GM21526 (cell line): ENCODE results near the gene LAX1.
"Not testable (repeated sequence)": the region's sequence is repeated elsewhere in the genome, so short reads cannot be mapped to it uniquely, and the experiment has no call there.

Experiments
- ATAC-seq: cut with Tn5 transposase; IDR thresholded peaks from one replicate; pipeline ENCODE4 v1.9.1; 2021; ENCODE audit warnings: moderate library complexity; ENCODE audit not compliant: unreplicated experiment, low FRiP score

LAX1 gene, protein sequence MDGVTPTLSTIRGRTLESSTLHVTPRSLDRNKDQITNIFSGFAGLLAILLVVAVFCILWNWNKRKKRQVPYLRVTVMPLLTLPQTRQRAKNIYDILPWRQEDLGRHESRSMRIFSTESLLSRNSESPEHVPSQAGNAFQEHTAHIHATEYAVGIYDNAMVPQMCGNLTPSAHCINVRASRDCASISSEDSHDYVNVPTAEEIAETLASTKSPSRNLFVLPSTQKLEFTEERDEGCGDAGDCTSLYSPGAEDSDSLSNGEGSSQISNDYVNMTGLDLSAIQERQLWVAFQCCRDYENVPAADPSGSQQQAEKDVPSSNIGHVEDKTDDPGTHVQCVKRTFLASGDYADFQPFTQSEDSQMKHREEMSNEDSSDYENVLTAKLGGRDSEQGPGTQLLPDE

DNA sequence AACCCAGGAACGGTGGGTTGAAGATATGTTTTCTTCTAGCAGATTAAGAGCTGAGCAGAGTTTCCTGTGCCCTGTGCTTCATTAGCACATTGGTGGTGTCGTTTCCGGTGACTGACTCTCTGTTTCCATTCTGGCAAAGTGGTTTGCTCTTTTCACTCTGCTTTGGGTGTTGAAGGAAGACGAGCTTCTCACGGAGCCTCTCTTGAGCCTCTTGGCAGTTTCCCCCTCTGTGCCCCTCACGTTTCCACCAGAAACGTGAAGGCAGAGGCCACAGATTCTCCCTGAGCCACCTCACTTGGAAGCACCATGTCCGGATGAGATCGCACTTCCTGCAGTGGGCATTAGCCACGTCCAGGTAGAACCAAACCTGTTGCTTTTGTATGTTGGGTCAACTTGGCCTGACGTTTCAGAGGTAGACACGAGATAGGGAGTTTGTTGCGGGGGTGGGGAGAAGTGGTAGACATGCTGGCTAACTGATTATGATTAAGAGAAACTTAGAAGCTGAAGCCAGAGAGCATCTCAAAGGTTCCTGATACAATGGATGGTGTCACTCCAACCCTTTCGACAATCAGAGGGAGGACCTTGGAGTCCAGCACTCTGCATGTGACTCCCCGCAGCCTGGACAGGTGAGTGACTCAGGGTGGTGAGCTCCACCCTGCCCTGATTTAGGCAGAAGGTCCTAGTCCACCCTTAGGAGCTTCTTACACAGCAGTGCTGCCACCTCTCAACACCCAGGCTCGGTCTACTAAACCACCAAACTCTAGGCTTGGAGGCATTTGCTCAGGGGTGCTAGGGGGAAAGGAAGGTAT is at the start of gene LAX1:
Gene LAX1, plus strand, starts transcription at position 155 of the 809 bp plus-strand sequence. Its CDS starts 383 bp downstream, at position 538.
- ATAC-seq: peak; percentile 78

DNA sequence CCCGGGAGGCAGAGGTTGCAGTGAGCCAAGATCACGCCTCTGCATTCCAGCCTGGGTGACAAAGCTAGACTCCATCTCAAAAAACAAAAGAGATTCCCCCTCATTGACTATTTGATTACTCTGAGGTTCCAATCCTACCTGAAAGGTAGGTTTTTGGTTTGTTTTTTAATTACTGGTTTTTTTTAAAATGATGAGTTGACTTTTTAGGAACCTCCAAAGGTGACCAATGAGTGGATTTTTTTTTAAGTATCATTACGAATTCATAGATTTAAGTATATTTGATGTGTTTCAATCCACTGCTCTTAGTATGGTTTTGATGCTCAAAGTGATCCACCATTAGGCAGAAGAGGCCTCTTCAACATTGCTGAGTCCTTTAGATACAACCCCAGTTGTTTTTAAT is 47.9 kb upstream of the LAX1 start:
- no peak for ATAC-seq

DNA sequence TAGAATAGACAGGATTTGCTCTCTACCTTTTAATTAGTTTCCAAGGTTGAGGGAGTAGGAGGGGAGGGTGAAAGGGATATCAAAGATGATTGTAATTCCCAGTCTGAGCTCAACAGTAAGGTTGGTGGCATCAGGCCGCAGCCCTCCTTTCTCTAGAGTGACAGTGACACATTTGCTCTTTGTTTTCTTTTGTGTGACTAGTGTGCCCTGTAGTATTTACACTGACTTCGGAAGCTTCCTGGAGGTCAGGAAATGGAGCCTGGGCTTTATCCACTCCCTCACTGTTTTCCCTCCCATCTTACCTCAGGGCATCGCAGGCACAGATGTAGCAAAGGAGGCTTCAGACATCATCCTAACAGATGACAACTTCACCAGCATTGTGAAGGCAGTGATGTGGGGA is 44.7 kb upstream of the LAX1 start:
- no peak for ATAC-seq

DNA sequence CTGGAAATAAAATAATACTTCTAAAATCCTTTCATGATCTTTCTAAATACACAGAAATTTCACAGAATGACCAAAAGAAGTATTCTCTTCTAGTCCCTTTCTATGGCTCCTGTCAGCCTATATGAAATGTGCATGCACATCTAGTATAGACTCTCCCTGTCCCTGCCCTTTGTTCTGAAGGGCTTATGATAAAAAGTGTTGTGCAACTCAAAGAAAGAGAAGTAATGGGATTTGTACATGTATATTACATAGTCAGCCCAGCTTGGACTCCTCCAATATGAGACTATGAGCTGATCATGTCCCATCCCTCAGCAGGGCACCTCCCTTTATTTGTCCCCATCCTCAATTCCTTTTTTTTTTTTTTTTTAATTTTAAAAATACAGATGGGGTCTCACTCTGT is 42.1 kb upstream of the LAX1 start:
- no peak for ATAC-seq

DNA sequence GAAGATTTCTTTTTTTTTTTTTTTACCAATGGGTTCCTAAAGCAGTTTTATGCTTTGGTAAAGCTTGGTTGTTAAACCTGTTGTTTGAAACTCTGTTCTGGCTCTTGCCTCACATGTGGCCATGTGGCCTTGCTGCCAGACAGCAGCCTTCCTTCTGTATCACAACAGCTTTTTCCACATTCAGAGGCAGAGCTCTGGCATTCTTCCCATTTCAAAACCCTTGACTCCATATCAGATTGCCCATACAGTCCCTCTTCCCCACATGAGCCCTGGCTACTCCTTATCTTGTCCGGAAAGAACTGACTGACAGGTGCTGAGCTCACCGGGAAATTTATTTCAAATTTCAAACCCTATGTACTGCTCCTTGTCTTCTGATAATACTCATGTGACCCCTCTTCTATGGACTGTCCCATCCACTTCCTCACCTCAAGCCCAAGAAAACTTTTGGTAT is 38.5 kb upstream of the LAX1 start:
- ATAC-seq: no peak

DNA sequence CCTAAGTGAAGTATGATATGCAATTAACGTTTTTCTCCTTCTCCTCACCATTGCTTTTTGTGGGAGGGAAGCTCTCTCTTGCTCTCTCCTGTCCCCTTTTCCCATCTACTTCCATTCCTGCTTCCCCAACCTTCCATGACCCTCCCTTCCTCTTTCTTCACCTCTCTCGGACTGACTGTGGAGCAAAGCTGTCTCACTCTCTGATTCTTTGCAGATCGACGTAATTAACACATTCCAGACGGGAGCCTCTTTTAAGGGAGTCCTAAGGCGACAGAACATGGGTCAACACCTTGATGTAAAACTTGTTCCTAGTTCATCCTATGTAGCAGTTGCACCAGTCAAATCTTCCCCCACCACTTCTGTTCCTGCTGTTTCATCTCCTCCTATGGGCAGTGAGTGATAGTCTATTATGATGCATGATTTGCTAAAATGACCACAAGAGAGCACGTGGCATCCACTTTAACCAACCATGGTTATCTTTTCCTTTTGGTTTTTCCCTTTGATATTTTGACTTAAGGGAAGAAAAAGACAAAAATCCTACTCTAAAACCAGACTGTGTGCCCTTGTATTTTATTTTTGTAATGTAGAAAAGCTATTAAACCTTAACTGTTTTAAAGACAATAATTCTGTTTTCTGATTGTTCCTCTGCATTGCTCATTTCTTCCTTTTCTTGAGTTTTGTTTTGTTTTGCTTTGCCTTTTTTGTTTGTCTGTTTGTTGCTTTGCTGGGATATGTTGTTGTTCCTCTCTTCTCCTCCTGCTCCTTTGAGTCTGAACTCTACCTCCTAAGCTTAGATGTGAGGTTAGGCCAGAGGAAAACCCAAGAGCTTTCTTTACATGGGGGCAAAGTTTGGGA is 31.7 kb upstream of the LAX1 start:
- no peak for ATAC-seq

GRCh38 chr1:203742436-203742835 is 22.5 kb upstream of the LAX1 start:
- no peak for ATAC-seq

DNA sequence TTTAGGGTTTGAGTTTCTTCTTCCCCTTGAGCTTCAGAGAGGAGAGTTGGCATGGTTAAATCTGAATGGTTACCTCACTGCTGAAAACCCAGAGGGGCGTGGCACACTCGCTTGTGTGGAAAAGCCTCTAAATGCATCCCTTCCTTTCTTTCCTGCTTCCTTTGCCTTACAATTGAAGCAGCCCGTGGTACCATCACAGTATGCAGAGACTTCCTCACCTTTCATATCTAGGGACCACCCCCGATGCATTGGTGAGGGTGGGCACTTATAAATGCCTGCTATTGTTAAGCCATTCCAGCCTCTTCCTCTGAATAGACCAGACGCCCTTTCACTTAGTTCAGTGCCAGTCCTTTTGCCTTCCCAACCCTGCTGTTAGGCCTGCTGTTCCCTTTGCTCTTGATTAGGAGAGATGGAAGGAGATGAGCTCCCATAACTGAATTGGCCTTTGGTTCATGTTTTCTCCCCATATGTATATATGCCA is 21.9 kb upstream of the LAX1 start:
- no peak for ATAC-seq

DNA sequence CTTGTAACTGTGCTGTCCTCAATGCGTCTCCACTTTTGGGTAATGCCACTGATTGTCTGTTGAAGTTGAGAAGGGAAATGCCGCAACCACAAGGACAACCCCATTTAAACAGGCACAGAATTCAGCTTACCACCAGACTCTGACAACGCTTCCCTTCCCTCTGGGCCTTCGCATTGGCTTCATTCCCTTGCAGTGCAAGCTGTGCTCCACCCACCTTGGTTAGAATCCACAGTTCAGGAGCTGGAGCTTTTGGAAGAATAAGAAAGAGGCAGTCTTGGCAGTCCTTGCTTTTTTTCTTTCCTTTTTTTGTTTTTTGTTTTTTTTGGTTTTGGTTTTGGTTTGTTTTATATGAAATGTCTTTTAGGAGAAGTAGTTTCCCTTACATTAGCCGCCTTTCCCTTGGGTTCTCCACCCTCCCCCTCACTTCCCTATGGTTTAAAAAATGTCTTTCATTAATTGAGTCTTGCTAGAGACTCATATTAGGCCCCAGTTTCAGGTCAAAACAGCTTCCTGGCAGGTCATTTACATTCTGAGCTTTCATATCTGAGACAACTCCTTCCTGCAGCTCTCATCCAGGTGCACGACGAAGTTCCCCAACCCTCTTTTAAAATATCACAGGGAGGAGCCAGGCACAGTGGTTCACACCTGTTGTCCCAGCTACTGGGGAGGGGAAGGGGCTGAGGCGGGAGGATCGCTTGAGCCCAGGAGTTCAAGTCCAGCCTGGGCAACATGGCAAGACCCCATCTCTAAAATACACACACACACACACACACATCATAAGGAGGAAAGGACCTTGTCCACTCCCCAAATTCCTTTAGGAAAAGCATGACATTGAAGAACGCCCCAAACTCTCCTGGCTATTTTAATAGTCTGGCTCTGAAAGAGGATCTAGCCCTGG is 20.7 kb upstream of the LAX1 start:
- no peak for ATAC-seq

DNA sequence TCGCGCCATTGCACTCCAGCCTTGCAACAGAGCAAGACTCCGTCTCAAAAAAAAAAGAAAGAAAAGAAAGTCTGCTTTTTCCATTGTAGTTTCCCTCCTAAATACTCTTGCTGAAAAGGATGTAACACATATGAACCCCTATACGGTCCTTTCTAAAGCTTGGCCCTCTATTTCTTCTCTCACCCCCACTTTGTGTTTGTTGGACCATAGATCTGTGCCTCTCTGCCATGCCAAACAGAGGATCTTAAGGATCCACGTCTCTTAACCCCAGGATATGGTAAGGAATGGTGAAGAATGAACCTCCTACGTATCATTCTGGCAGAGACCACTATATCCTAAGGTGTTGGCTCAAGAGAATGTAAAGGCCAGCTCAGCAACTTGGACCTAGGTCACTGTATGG is 18.7 kb upstream of the LAX1 start:
- no peak for ATAC-seq

DNA sequence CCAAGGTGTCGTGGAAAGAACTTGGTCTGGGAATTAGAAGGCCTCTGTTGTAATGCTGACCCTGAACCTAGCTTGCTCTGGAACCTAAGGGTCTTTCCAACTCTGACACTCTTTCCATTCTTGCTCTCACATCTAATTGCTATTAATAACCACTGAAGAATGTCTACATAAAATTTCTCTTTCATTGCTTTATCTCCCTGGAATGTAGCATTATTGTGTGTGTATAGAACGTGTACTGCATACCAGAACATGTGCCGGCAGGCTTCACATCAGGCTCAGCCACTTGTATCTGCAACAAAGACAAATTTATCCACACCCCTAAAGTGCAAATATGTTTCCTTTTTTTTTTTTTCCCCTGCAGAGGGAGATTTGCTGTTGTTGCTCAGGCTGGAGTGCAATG is 13.9 kb upstream of the LAX1 start:
- ATAC-seq: no peak

DNA sequence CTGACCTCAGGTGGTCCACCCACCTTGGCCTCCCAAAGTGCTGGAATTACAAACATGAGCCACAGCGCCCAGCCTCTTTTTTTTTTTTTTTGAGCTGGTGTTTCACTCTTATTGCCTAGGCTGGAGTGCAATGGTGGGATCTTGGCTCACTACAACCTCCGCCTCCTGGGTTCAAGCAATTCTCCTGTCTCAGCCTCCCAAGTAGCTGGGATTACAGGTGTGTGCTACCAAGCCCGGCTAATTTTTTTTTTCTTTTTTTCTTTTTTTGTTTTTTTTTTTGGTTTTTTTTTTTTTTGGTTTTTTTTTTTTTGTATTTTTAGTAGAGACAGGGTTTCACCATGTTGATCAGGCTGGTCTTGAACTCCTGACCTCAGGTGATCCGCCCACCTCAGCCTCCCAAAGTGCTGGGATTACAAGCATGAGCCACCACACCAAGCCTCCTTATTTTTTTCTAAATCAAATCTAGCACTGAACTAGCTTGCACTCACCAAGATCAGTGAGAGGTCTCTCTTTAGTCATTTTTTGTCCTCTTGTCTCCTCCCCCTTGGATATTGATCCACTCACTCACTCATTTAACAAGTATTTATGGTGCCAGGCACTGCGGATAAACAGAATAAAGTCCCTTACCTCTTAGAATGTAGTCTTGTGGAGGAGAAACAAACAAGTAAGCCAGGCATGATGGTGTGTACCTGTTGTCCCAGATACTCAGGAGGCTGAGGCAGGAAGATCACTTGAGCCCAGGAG is 13.2 kb upstream of the LAX1 start:
- not testable (repeated sequence) for ATAC-seq

- ATAC-seq: peak; percentile 59
Observed at GRCh38 chr1:203754455-203754864, 10.5 kb upstream of the LAX1 start.

DNA sequence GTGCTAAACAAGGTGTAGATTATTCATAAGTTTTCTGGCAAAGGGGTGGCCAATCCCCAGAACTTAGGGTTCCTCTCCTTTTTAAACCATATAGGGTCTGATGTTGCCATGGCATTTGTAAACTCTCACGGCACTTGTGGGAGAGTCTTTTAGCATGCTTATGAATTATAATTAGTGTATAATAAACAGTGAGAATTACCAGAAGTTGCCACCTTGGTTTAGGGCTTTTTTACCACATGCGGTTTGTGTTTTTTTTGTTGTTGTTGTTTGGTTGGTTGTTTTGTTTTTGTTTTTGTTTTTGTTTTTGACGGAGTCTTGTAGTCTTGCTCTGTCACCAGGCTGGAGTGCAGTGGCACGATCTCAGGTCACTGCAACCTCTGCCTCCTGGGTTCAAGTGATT is 8.9 kb upstream of the LAX1 start:
- ATAC-seq: no peak

GRCh38 chr1:203758749-203759148 is 6.2 kb upstream of the LAX1 start:
- ATAC-seq: not testable (repeated sequence)

GRCh38 chr1:203760506-203760905 is 4.5 kb upstream of the LAX1 start:
- ATAC-seq: no peak

GRCh38 chr1:203761958-203762357 is 3.0 kb upstream of the LAX1 start:
- ATAC-seq: not testable (repeated sequence)

- ATAC-seq: no peak
Observed at GRCh38 chr1:203763505-203763904, 1.5 kb upstream of the LAX1 start.
